Urothelium cell line (cell line): ENCODE results near the gene QSOX2.
"Not testable (repeated sequence)": the region's sequence is repeated elsewhere in the genome, so short reads cannot be mapped to it uniquely, and the experiment has no call there.

Experiments used
- DNase-seq: peaks from one replicate; pipeline ENCODE4 v3.0.0; 2011; ENCODE audit warnings: low spot score, mixed read lengths
- FAIRE-seq: peaks from 2 replicates; lab custom pipeline; 2011; peaks lifted over from hg19 to GRCh38; lab: Jason Lieb, UNC

Gene QSOX2

DNA sequence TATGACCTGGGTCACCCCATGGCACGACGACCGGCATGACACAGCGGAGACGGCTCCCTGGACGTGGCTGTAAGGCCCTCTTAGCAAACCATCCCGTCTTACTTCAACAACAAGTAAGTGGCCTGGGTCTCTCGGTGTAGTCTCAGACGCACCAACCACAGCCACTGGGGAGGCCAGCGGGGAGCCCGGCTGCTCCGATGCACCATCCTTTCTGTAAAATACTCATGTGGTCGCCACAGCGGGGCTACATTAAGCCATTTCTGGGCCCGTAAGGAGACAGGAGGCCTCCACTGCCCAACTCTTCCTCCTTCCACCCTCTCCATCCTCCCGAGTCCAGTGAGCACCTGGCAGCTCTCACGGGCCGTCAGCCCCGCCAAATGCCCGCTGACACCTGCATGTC is 4.7 kb downstream of the QSOX2 start:
- DNase-seq: no peak
- FAIRE-seq: no peak

DNA sequence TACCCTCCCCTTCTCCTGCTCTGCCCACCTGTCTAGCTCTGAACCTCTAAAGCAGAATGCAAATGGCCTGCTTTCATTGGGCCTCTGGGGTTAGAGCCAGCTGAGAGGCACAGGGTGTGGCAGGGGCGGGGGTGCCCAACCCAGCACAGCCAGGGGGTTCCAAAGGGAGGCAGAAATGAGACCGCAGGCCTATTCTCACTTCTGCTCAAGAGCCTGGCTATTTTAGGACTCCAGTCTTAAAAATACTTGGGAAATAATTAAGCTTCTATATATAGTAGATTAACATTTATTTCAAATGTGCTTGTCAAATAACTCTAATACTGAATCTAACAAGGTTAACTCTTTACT is 5.7 kb downstream of the QSOX2 start:
- DNase-seq (no peak), FAIRE-seq (no peak)

DNA sequence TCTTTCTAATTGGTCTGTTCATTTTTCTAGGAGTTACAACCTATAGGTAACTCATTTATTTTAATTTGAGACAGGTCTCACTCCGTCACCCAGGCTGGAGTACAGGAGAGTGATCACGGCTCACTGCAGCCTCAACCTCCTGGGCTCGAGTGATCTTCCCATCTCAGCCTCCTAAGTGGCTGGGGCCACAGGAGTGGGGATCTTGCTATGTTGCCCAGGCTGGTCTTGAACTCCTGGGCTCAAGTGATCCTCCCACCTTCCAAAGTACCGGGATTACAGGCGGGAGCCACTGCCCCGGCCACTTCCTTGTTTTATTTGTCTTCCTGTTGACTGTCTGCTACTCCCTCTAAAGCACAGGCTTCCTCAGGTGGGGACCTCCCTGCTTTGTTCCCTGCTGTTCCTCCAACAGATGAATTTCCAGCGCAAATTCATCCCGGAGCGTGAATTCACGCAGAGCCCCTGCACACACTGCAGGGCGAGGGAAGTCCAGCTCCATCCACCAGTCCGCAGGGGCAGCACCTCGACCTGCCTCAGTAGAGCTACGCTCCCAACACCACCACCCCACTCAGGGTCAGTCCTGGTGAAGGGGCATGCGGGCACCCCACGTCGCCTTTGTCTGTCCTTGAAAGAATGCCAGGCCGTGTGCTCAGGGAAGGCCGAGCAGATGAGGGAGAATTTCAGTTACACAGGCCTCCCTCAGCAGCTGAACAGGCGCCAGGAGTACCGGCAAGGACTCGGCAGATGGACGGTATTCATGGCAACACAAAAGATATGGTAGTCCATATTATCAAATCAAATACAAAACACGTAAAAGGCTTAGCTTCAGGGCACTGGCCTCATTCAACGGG is 6.3 kb downstream of the QSOX2 start:
- FAIRE-seq (no peak), DNase-seq (no peak)

DNA sequence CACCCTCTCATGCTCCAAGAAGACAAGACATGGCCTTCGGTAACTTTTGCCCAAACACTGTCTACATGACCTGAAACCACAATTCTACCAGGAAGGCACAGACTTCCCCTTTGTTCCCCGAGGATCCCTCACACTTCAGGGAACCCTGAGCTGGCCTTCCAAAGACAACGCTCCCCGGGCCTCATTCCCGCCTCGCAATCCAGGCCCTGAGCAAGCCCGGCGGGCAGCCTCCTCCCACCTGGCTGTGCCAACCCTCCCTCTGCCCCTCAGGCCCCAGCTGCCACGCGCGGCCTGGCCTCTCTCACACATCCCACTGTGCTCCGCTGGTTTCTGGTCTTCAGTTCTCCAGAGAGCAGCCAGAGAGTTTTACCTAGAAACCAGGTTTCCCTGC is 7.3 kb downstream of the QSOX2 start:
- FAIRE-seq (no peak), DNase-seq (no peak)

DNA sequence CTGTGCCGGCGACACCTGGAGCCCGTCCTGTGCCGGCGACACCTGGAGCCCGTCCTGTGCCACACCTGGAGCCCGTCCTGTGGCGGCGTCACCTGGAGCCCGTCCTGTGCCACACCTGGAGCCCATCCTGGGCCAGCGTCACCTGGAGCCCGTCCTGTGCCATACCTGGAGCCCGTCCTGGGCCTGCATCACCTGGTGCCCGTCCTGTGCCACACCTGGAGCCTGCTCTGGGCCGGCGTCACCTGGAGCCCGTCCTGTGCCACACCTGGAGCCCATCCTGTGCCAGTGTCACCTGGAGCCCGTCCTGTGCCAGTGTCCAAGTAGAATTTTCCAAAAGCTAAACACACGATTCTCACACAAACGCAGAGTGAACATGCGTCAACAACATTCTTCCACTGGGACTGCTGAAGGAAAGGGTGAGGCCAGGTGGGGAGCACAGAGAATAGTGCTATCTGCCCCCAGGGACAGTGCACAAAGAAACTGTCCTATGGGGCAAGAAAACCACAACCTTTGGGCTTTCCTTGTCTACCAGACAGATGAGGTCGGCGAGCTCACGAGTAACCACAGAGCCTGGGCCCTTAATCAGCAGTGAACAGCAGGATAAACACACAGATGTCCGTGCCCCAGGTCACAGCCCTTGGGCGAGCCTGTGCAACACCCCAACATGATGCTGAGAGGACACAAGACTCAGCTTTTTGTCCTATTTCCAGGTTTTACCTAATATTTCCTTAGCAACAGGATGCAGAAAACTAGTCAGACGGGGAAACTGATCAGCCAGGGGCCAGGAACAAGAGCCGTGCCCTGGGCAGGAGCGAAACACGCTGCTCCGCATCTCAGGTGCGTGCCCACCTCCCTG is 7.9 kb downstream of the QSOX2 start:
- FAIRE-seq (no peak), DNase-seq (no peak)

DNA sequence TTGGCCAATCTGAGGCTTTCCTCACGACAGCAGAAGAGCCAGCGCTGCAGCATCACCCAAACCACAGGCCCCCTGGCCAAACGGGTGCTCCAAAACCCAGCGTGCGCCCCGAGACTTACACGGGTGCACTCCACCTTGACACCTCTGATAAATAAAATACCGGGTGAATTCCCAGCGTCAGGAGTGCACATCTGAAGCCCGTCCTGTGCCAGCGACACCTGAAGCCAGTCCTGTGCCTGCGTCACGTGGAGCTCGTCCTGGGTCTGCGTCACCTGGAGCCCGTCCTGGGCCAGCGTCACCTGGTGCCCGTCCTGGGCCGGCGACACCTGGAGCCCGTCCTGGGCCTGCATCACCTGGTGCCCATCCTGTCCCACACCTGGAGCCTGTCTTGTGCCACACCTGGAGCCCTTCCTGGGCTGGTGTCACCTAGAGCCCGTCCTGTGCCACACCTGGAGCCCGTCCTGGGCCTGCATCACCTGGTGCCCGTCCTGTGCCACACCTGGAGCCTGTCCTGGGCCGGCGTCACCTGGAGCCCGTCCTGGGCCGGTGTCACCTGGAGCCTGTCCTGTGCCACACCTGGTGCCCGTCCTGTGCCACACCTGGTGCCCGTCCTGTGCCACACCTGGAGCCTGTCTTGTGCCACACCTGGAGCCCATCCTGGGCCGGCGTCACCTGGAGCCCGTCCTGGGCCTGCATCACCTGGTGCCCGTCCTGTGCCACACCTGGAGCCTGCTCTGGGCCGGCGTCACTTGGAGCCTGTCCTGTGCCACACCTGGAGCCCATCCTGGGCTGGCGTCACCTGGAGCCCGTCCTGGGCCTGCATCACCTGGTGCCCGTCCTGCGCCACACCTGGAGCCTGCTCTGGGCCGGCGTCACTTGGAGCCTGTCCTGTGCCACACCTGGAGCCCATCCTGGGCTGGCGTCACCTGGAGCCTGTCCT is 8.9 kb downstream of the QSOX2 start:
- not testable (repeated sequence) for DNase-seq, FAIRE-seq

DNA sequence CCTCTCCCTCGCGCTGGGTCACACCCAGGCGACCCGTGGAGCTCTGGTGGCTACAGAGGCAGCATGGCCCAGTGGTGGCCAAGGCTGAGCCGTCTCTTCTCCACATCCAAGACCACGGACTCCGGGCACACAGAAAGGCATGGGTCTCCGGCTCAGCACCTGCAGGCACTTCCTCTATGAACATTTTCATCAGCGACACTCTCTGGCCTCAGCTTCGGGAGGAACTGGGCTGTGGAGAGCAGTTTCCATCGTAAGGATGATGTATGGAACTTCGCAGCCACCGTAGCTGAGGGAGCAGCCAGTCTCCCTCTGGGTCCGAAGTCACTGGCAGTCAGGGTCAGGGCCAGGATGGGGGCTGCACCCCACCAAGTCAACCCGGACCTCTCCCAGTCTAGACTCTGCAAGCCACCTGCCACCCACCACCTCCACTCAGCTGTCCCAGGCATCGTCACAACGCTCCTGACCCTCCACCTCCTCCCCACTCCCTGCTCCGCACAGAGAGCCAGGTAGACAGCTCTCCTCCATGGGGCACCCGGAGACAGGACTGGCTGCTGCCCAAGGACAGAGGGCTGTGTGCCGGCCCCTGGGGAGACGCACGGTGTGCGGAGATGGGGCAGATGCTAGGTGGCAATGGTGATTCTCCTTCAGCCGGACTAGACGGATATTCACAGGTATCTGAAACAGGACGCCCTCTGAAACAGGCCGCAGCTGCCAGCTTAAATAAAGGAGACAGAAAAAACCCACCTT is 9.7 kb downstream of the QSOX2 start:
- DNase-seq: no peak
- no peak for FAIRE-seq

DNA sequence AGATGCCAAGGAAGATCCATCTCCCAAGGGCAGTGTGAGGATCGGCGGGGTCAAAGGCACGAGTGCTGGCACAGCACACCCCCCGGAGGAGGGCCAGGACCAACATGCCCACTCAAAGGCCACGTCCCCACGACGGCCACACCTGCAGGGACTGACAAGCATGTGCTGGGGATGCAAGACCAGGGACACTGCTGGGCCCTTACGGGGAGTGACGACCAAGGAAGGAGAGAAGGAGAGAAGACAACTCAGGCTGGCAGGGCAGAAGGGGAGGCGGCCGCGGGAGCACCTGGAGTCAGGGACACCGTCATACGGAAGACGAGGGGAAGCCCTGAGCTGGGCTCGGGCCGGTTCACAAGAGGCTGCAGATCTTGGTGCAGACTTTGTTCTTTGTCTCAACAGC is 10.4 kb downstream of the QSOX2 start:
- DNase-seq (no peak), FAIRE-seq (no peak)

DNA sequence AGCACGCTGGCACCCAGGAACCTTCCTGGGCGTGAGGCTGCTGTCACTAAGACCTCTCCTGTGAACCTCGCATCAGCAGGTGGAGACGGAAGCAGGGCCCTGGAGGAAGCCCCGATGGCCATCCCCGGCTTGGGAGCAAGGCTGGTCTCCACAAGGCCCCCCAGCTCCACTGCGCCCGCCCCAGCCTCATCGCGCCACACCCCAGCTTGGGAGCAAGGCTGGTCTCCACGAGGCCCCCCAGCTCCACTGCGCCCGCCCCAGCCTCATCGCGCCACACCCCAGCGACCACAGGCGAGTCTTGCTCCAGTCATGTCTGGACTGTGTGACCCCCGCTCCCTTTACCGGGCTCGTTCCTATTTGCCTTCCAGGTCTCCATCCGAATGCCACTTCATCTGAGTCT is 11.0 kb downstream of the QSOX2 start:
- no peak for DNase-seq
- FAIRE-seq: no peak

DNA sequence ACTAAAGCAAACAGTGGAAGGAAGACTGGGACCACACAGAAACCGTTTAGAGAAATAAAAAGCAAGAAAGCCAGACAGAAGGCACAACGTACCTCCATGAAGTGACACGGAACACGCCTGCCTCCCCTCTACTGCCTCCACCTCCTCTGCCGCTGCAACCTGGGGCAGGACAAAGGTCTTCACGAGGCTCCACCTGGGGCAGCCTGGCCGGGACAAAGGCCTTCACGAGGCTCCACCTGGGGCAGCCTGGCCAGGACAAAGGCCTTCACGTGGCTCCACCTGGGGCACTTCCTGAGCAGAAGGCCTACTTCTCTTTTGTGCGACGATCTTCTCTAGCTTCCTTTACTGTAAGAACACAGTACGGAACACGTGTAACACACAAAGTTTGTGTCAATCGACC is 11.7 kb downstream of the QSOX2 start:
- FAIRE-seq (no peak), DNase-seq (no peak)

DNA sequence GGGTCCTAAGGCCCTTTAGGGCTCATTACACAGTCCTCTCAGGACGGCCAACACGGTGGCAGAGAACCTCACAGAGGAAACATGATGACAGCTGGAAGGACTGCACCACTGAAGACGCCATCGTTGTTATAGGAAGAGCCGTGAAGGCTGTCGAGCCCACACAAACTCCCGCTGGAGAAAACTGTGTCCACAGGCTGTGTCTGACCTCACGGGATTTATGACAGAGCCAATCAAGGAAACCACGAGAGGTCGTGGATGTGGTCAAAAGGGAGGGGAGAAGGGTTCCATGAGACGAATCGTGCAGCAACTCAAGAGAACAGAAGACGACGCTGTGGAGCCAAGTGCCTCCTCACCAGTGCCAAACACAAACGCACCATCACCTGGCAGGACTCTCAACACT is 12.2 kb downstream of the QSOX2 start:
- DNase-seq (no peak), FAIRE-seq (no peak)

DNA sequence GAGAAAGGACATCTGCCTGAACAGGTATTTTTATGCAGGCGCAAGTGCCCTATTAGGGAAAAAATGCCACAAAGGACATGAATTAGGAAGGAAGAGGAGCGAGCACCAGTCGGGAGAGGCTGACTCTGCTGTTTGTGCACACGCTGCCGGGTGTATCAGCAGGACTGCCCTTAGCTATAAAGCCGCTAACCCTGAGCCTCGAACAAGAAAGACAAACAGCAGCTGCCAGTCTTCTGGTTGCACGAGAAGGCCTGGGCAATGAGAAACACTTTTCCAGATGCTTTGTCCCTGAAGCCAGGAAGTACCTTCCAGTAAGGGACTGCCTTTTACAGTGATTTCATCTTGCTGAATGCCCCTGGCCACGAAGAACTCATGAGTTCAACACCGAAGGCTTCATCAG is 12.6 kb downstream of the QSOX2 start:
- FAIRE-seq (no peak), DNase-seq (no peak)

DNA sequence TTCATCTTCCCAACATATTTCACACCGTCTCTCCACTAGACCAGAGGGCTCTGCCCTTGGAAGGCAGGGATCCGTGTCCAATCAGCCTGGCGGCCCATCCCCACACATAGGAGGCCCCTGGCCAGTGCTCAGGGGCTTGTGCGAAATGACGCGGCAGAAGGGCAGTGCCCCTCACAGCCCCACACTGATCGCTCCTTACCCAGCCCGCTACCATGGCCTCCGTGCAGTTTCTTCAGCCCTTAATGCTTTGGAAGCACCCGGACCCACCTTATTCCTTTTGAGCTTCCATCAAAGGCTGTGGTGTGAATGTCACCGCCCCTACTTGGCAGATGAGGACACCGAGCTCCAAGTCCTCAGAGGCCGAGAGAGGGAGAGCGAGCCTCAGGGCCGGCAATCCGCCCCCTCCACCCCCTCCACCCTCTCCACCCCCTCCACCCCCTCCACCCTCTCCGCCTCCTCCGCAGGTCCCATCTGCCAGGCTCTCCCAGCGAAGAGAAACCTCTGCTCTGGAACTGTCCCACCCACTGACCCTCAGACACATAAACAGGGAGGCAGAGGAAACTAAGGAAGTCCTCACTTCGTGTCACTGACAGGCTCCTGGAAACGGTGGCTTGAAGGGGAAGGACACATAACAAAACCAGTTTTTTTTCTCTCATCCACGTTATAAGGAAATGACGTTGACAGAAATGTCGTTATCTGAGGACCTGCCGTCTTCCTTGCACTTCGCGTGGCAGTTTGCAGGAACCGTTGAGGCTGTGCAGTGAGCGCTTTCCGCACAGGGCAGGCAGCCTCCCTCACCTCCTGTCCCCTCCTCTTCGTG is 13.9 kb downstream of the QSOX2 start:
- no peak for FAIRE-seq

DNA sequence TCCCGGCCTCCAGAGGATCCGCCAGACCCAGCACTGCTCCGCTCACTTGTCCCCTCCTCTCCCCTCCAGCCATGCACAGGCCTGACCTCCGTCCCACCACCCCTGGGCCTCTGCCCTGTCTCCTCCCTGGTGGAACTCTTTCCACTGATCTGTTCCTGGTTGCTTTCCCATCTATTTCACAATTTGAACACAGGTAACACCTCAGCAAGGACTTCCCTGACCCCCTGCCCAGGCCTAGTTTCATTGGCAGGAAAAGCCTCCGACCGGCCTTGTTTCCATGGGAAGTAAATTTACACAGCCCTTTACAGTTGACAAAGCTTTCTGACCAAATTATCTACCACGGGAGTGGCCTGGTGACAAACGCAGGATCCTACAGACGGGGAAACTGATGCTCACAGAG is 14.8 kb downstream of the QSOX2 start:
- FAIRE-seq: no peak

More for the DNA sequence above, 13.9 kb downstream of the QSOX2 start:
- no peak for DNase-seq

DNA sequence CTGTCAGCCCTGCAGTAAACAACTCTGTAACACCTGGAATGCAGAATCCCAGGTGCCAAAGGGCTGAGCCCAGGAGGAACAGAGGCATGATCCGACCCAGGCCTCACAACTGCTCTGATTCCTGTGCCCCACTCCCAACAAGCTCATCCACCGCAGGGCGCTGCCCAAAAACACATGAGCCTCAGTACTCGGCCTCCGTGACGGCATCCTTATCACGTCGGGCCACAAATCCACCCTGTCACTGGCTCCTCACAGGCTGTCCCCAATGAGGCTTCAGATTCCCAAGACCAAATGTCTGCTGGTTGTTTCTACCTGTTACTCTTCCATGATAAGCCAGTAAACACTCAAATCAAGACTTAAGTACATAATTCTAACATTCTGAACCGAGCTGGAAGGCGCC is 15.2 kb downstream of the QSOX2 start:
- DNase-seq: no peak
- no peak for FAIRE-seq

More for the DNA sequence above, 14.8 kb downstream of the QSOX2 start:
- DNase-seq: no peak

DNA sequence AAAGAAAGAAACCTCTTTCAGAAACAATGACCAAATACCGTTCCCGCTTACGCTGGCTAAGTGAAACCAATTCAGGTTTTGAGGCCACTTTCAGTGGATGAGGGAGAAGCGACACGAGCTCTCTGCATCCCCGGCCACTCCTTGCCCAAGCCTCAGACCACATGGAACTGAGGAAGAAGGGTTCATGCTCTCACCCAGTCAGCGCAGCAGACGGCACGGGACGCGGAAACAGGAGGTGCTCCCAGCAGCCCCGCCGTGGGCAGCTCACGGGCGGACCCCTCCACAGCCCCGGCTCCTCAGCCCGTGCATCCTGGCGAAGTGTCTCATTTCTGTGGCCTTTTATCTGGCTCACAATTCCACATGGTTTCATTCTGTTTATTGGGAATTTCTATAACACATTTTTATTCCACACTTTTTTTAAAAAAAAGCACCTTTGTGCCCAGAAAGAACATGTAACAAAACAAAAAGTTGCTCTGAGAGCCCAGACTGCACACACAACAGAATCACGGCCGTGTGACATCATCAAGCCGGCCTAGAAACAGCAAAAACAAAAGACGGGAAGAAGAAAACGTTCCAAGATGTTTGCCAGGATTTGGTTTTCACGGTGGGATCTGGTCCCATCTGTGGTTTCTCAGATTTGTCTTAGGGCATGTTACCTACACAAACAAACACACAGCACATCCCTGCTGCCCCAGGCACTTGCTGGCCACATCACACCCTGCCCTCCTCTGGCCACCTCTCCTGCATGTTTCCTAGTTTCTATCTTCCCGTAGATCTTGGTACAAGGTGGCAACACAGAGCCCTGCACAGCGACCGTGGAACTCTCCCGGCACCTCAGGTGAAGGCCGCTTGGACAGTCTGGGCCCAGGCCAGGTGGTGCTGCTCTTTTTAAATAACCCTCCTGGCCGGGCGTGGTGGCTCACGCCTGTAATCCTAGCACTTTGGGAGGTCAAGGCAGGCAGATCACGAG is 16.2 kb downstream of the QSOX2 start:
- DNase-seq: no peak
- no peak for FAIRE-seq

DNA sequence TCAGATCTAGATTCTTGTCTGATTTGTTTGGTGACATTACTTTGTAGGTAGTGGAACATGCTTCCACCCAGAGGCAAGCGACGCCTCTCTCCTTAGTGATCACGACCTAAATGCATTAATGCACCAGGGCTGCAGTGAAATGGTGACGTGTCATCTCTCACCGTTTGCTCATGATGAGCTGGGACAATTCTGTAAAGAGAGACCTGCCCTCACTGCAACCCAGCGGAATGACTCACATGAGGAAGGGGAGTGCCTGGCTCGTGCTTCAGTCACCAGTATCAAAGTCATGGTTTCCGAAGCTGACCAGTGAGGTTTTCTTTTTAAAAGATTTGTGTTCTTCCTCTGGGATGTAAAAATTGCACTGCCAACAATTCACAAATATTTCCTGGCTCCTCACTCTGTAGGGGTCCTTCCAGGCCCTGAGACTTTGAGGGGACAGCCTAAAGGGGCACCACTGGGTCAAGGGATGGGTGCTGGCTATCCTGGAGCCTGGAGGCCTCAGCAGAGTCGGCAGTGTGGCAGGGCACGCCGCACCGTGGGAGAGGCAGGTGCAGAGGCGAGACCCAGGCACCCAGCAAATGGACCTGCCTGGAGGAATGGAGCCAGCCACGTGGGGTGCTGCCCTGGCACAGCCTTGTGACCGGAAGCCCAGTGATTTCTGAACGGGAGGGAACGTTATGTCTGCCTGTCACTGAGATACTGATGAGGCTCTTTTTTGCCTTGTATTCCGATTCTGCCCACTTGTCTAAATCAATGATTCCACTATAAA is 17.3 kb downstream of the QSOX2 start:
- DNase-seq (peak; percentile 52), FAIRE-seq (no peak)
